Uterus (tissue), 4 donors: ENCODE data around the gene SRRM2. TPM values are rescaled to one million over a fixed set of nuclear protein-coding genes. Genes with fewer than 3 reads are reported as not detected.

Experiments
- DNase-seq, 2 donors: peaks; one replicate each; pipeline ENCODE4 v3.0.0-alpha.2; 2019 to 2020
- H3K27ac ChIP-seq, 2 donors: fragments of 200-600 bp; sonication (generic); 1 replicate in 1 of 2; 2 replicates in 1 of 2; pipeline ENCODE4 v1.5.1; 2016 to 2018
- H3K27me3 ChIP-seq, 2 donors: fragments of 200-600 bp; sonication (generic); one replicate each; pipeline ENCODE4 v1.5.1; 2018 to 2019; ENCODE audit warnings: control low read depth in 1 of 2
- H3K36me3 ChIP-seq, 2 donors: fragments of 200-600 bp; sonication (generic); one replicate each; pipeline ENCODE4 v1.5.1; 2019; ENCODE audit warnings: control low read depth in 1 of 2
- H3K4me1 ChIP-seq, 2 donors: fragments of 200-600 bp; sonication (generic); one replicate each; pipeline ENCODE4 v1.5.1; 2018 to 2019; ENCODE audit warnings: control low read depth in 1 of 2
- H3K4me3 ChIP-seq, 2 donors: fragments of 200-600 bp; sonication (generic); 1 replicate in 1 of 2; 2 replicates in 1 of 2; pipeline ENCODE4 v1.5.1; 2018 to 2019; ENCODE audit warnings: mild to moderate bottlenecking in 1 of 2
- H3K9me3 ChIP-seq, 2 donors: fragments of 200-600 bp; sonication (generic); one replicate each; pipeline ENCODE4 v1.5.1; 2019; ENCODE audit warnings: control low read depth in 1 of 2
- CTCF ChIP-seq, 4 experiments: fragments of 200-600 bp in 2 of 4; fragments of 450-650 bp in 2 of 4; sonication (generic) in 2 of 4; IDR thresholded peaks; one replicate each; pipeline ENCODE4 v1.5.1; 2016 to 2019; ENCODE audit warnings: antibody characterized with exemption in 4 of 4, mild to moderate bottlenecking in 2 of 4, moderate library complexity in 1 of 4
- POLR2A ChIP-seq, 2 donors: fragments of 450-650 bp; IDR thresholded peaks; one replicate each; pipeline ENCODE4 v1.6.1; 2016; ENCODE audit warnings: antibody characterized with exemption in 2 of 2, mild to moderate bottlenecking in 1 of 2, moderate library complexity in 1 of 2
- intact Hi-C: fragments of 100-400 bp; cut with DNase I; formaldehyde crosslinking; loops from one replicate; pipeline ENCODE4 v1.15.1; 2023; ENCODE audit warnings: low total_unique reads
- total RNA-seq, 4 donors: library from RNA; depleted of rRNA in 3 of 4; stranded (reverse); fragments of >200 nt in 3 of 4; gene quantifications; one replicate each; pipeline versions ENCODE4 v1.1.0 to v1.2.4, GENCODE V29; 2014 to 2023
- donor health status: DM: yes; HTN: yes; CAD: no.

SRRM2 gene
- total RNA-seq, 4 donors from 2014 or later, result 92.7 to 900 (median 121) TPM

- Histone ChIP-seq H3K27me3 (no peaks in the 10 kb centered on the region), H3K4me1 (no peaks in the 10 kb centered on the region), H3K27ac (no peak overlapping the region), H3K36me3 (no peaks in the 10 kb centered on the region), H3K9me3 (peaks cover 0 to 1% of the 10 kb centered on the region in 2 donors), H3K4me3 (no peak overlapping the region)
- no peak for DNase-seq
- TF ChIP-seq POLR2A (IDR thresholded peaks at IDR 0.05), result no peak
- TF ChIP-seq CTCF (IDR thresholded peaks at IDR 0.05), result no peak
- intact Hi-C loops, result no loop called here
Observed at GRCh38 chr16:2809149-2809760, 56.8 kb downstream of the SRRM2 start.

- H3K36me3 ChIP-seq, result no peaks in the 10 kb centered on the region
- intact Hi-C loops, result no loop called here
- no peaks in the 10 kb centered on the region for H3K4me1 ChIP-seq
- no peak for DNase-seq
- no peak overlapping the region for H3K27ac ChIP-seq
- H3K27me3 ChIP-seq, result no peaks in the 10 kb centered on the region
- H3K9me3 ChIP-seq, result no peaks in the 10 kb centered on the region
- TF ChIP-seq POLR2A (IDR thresholded peaks at IDR 0.05) (no peak), CTCF (IDR thresholded peaks at IDR 0.05) (no peak)
- no peak overlapping the region for H3K4me3 ChIP-seq
Observed at GRCh38 chr16:2810651-2811050, 58.2 kb downstream of the SRRM2 start.

GRCh38 chr16:2811703-2812471, 59.4 kb downstream of the SRRM2 start:
- TF ChIP-seq POLR2A (IDR thresholded peaks at IDR 0.05) (no peak), CTCF (IDR thresholded peaks at IDR 0.05) (no peak)
- Histone ChIP-seq H3K4me3 (no peak overlapping the region), H3K4me1 (no peaks in the 10 kb centered on the region), H3K27ac (no peak overlapping the region), H3K27me3 (no peaks in the 10 kb centered on the region), H3K9me3 (no peaks in the 10 kb centered on the region), H3K36me3 (no peaks in the 10 kb centered on the region)
- DNase-seq, result no peak
- intact Hi-C loops, result no loop called here

- Histone ChIP-seq H3K9me3 (no peaks in the 10 kb centered on the region), H3K27me3 (no peaks in the 10 kb centered on the region), H3K4me1 (no peaks in the 10 kb centered on the region), H3K27ac (no peak overlapping the region), H3K4me3 (no peak overlapping the region), H3K36me3 (no peaks in the 10 kb centered on the region)
- no peak for DNase-seq
- no peak for TF ChIP-seq POLR2A (IDR thresholded peaks at IDR 0.05)
- TF ChIP-seq CTCF (IDR thresholded peaks at IDR 0.05), result no peak
- intact Hi-C loops, result no loop called here
Observed at GRCh38 chr16:2813771-2814221, 61.4 kb downstream of the SRRM2 start.

- H3K9me3 ChIP-seq, result no peaks in the 10 kb centered on the region
- H3K27ac ChIP-seq, result no peak overlapping the region
- DNase-seq, result no peak
- H3K4me3 ChIP-seq, result no peak overlapping the region
- intact Hi-C loops, result no loop called here
- no peaks in the 10 kb centered on the region for H3K4me1 ChIP-seq
- TF ChIP-seq CTCF (IDR thresholded peaks at IDR 0.05), result no peak
- TF ChIP-seq POLR2A (IDR thresholded peaks at IDR 0.05), result no peak
- H3K36me3 ChIP-seq, result no peaks in the 10 kb centered on the region
- H3K27me3 ChIP-seq, result no peaks in the 10 kb centered on the region
Observed at GRCh38 chr16:2814551-2815298, 62.3 kb downstream of the SRRM2 start.
